SJCRH30 (cell line): ENCODE measurements around the gene RABGAP1L. TPM values are rescaled to one million over a fixed set of nuclear protein-coding genes. Genes with fewer than 3 reads are reported as not detected.
"Not testable (repeated sequence)": the region's sequence is repeated elsewhere in the genome, so short reads cannot be mapped to it uniquely, and the experiment has no call there.

Experiments used
- DNase-seq, 2 experiments: peaks; one replicate each; pipeline ENCODE4 v3.0.0-alpha.2; 2015 to 2020
- H3K27ac ChIP-seq: fragments of 250-450 bp; sonication (Bioruptor Pico); 2 replicates; pipeline ENCODE4 v1.5.1; 2020; ENCODE audit warnings: mild to moderate bottlenecking, moderate library complexity
- H3K27me3 ChIP-seq: fragments of 250-450 bp; sonication (Bioruptor Pico); 2 replicates; pipeline ENCODE4 v1.5.1; 2020; ENCODE audit warnings: mild to moderate bottlenecking, moderate library complexity
- H3K36me3 ChIP-seq: fragments of 250-450 bp; sonication (Bioruptor Pico); 2 replicates; pipeline ENCODE4 v1.5.1; 2020; ENCODE audit warnings: mild to moderate bottlenecking, moderate library complexity
- H3K4me1 ChIP-seq: fragments of 250-450 bp; sonication (Bioruptor Pico); 2 replicates; pipeline ENCODE4 v1.5.1; 2020; ENCODE audit warnings: mild to moderate bottlenecking, moderate library complexity
- H3K4me3 ChIP-seq: fragments of 250-450 bp; sonication (Bioruptor Pico); 2 replicates; pipeline ENCODE4 v1.5.1; 2020; ENCODE audit warnings: mild to moderate bottlenecking, moderate library complexity
- H3K9me3 ChIP-seq: fragments of 250-450 bp; sonication (Bioruptor Pico); replicated peaks from 2 replicates; pipeline ENCODE4 v1.5.1; 2020; ENCODE audit warnings: mild to moderate bottlenecking, moderate library complexity
- total RNA-seq: library from RNA; depleted of rRNA; stranded (reverse); fragments of >200 nt; shearing (Covaris generic); gene quantifications from 2 replicates; pipeline ENCODE4 v1.2.3, GENCODE V29; 2014

The RABGAP1L gene
- total RNA-seq, 1 experiment from 2014 or later: 22.6 TPM

GRCh38 chr1:174465855-174466254 lies 306.5 kb downstream of the RABGAP1L start:
- Histone ChIP-seq H3K36me3 (no peaks in the 10 kb centered on the region), H3K27ac (no peak overlapping the region), H3K27me3 (no peaks in the 10 kb centered on the region), H3K4me3 (no peak overlapping the region), H3K9me3 (no peaks in the 10 kb centered on the region), H3K4me1 (no peaks in the 10 kb centered on the region)
- no peak for DNase-seq

- DNase-seq: no peak
- H3K27me3 ChIP-seq: no peaks in the 10 kb centered on the region
- H3K27ac ChIP-seq: no peak overlapping the region
- H3K36me3 ChIP-seq: no peaks in the 10 kb centered on the region
- H3K9me3 ChIP-seq: no peaks in the 10 kb centered on the region
- H3K4me1 ChIP-seq: no peaks in the 10 kb centered on the region
- no peak overlapping the region for H3K4me3 ChIP-seq
Observed at GRCh38 chr1:174466607-174467006, 307.3 kb downstream of the RABGAP1L start.

GRCh38 chr1:174469052-174469451 lies 309.7 kb downstream of the RABGAP1L start:
- H3K4me1 ChIP-seq: no peaks in the 10 kb centered on the region
- no peak overlapping the region for H3K27ac ChIP-seq
- no peaks in the 10 kb centered on the region for H3K36me3 ChIP-seq
- no peak for DNase-seq
- no peaks in the 10 kb centered on the region for H3K9me3 ChIP-seq
- H3K4me3 ChIP-seq: no peak overlapping the region
- no peaks in the 10 kb centered on the region for H3K27me3 ChIP-seq

GRCh38 chr1:174469687-174470086 lies 310.4 kb downstream of the RABGAP1L start:
- no peaks in the 10 kb centered on the region for H3K4me1 ChIP-seq
- H3K27me3 ChIP-seq: no peaks in the 10 kb centered on the region
- no peak overlapping the region for H3K27ac ChIP-seq
- H3K36me3 ChIP-seq: no peaks in the 10 kb centered on the region
- H3K9me3 ChIP-seq: no peaks in the 10 kb centered on the region
- DNase-seq: no peak
- H3K4me3 ChIP-seq: no peak overlapping the region

GRCh38 chr1:174479281-174479680 lies 320.0 kb downstream of the RABGAP1L start:
- Histone ChIP-seq H3K27me3 (no peaks in the 10 kb centered on the region), H3K27ac (no peak overlapping the region), H3K36me3 (no peaks in the 10 kb centered on the region), H3K9me3 (no peaks in the 10 kb centered on the region), H3K4me1 (no peaks in the 10 kb centered on the region), H3K4me3 (no peak overlapping the region)
- DNase-seq: no peak

- Histone ChIP-seq H3K27me3 (no peaks in the 10 kb centered on the region), H3K4me1 (no peaks in the 10 kb centered on the region), H3K4me3 (no peak overlapping the region), H3K36me3 (no peaks in the 10 kb centered on the region), H3K27ac (no peak overlapping the region), H3K9me3 (no peaks in the 10 kb centered on the region)
- no peak for DNase-seq
Observed at GRCh38 chr1:174480324-174480723, 321.0 kb downstream of the RABGAP1L start.

- Histone ChIP-seq H3K27ac (no peak overlapping the region), H3K27me3 (no peaks in the 10 kb centered on the region), H3K4me1 (no peaks in the 10 kb centered on the region), H3K36me3 (no peaks in the 10 kb centered on the region), H3K9me3 (no peaks in the 10 kb centered on the region), H3K4me3 (no peak overlapping the region)
- DNase-seq: no peak
Observed at GRCh38 chr1:174491606-174492005, 332.3 kb downstream of the RABGAP1L start.

GRCh38 chr1:174497478-174497877 lies 338.2 kb downstream of the RABGAP1L start:
- Histone ChIP-seq H3K4me3 (no peak overlapping the region), H3K4me1 (no peaks in the 10 kb centered on the region), H3K27me3 (no peaks in the 10 kb centered on the region), H3K36me3 (no peaks in the 10 kb centered on the region), H3K27ac (no peak overlapping the region), H3K9me3 (no peaks in the 10 kb centered on the region)
- no peak for DNase-seq

- H3K27me3 ChIP-seq, H3K4me3 ChIP-seq, DNase-seq, H3K4me1 ChIP-seq, H3K27ac ChIP-seq, H3K36me3 ChIP-seq, H3K9me3 ChIP-seq: not testable (repeated sequence)
Observed at GRCh38 chr1:174516755-174517154, 357.4 kb downstream of the RABGAP1L start.

- H3K27ac ChIP-seq: no peak overlapping the region
- no peaks in the 10 kb centered on the region for H3K9me3 ChIP-seq
- no peak for DNase-seq
Observed at GRCh38 chr1:174519844-174520243, 360.5 kb downstream of the RABGAP1L start.

GRCh38 chr1:174531751-174532150 lies 372.4 kb downstream of the RABGAP1L start:
- no peaks in the 10 kb centered on the region for H3K9me3 ChIP-seq
- no peak overlapping the region for H3K4me3 ChIP-seq
- H3K27me3 ChIP-seq: no peaks in the 10 kb centered on the region
- DNase-seq: no peak
- H3K27ac ChIP-seq: no peak overlapping the region
- no peaks in the 10 kb centered on the region for H3K36me3 ChIP-seq
- no peaks in the 10 kb centered on the region for H3K4me1 ChIP-seq

More at GRCh38 chr1:174519844-174520243, 360.5 kb downstream of the RABGAP1L start:
- Histone ChIP-seq H3K4me3 (no peak overlapping the region), H3K4me1 (no peaks in the 10 kb centered on the region), H3K36me3 (no peaks in the 10 kb centered on the region), H3K27me3 (no peaks in the 10 kb centered on the region)

- Histone ChIP-seq H3K9me3 (no peaks in the 10 kb centered on the region; the same call in 1 of the 2 replicates), H3K4me1 (no peaks in the 10 kb centered on the region), H3K36me3 (no peaks in the 10 kb centered on the region), H3K4me3 (no peak overlapping the region), H3K27ac (no peak overlapping the region), H3K27me3 (no peaks in the 10 kb centered on the region)
- no peak for DNase-seq
Observed at GRCh38 chr1:174534789-174535188, 375.5 kb downstream of the RABGAP1L start.

- Histone ChIP-seq H3K27ac (no peak overlapping the region), H3K4me1 (no peaks in the 10 kb centered on the region), H3K27me3 (no peaks in the 10 kb centered on the region), H3K36me3 (no peaks in the 10 kb centered on the region), H3K9me3 (no peaks in the 10 kb centered on the region; the same call in 1 of the 2 replicates), H3K4me3 (no peak overlapping the region)
- DNase-seq: no peak
Observed at GRCh38 chr1:174535207-174535606, 375.9 kb downstream of the RABGAP1L start.

- not testable (repeated sequence) for H3K27ac ChIP-seq, H3K27me3 ChIP-seq, DNase-seq, H3K4me1 ChIP-seq, H3K9me3 ChIP-seq, H3K36me3 ChIP-seq, H3K4me3 ChIP-seq
Observed at GRCh38 chr1:174543421-174543820, 384.1 kb downstream of the RABGAP1L start.

- Histone ChIP-seq H3K36me3 (no peaks in the 10 kb centered on the region), H3K4me1 (no peaks in the 10 kb centered on the region)
Observed at GRCh38 chr1:174550296-174550695, 391.0 kb downstream of the RABGAP1L start.

GRCh38 chr1:174556392-174556791 lies 397.1 kb downstream of the RABGAP1L start:
- H3K4me3 ChIP-seq: no peak overlapping the region
- H3K27me3 ChIP-seq: no peaks in the 10 kb centered on the region
- H3K4me1 ChIP-seq: no peaks in the 10 kb centered on the region
- H3K36me3 ChIP-seq: no peaks in the 10 kb centered on the region
- DNase-seq: peak in 1 of 2 experiments; percentile 2
- no peaks in the 10 kb centered on the region for H3K9me3 ChIP-seq
- no peak overlapping the region for H3K27ac ChIP-seq

More at GRCh38 chr1:174550296-174550695, 391.0 kb downstream of the RABGAP1L start:
- no peak overlapping the region for H3K27ac ChIP-seq
- H3K4me3 ChIP-seq: no peak overlapping the region
- DNase-seq: no peak
- H3K9me3 ChIP-seq: no peaks in the 10 kb centered on the region
- no peaks in the 10 kb centered on the region for H3K27me3 ChIP-seq
